ENCODE measurements around the gene IL1R1.

IL1R1 gene

GRCh38 chr2:102204638-102205037, 62.1 kb downstream of the IL1R1 start:
- no peak for DNase-seq (ENCODE audit: low spot score)

- no peak for DNase-seq (ENCODE audit: low spot score)
Observed at GRCh38 chr2:102206666-102207341, 64.3 kb downstream of the IL1R1 start.

- DNase-seq (ENCODE audit: low spot score), result no peak
Observed at GRCh38 chr2:102208774-102209173, 66.2 kb downstream of the IL1R1 start.

GRCh38 chr2:102209474-102209873, 66.9 kb downstream of the IL1R1 start:
- no peak for DNase-seq (ENCODE audit: low spot score)

- DNase-seq (ENCODE audit: low spot score), result no peak
Observed at GRCh38 chr2:102217032-102217431, 74.5 kb downstream of the IL1R1 start.

- no peak for DNase-seq (ENCODE audit: low spot score)
Observed at GRCh38 chr2:102224824-102225739, 82.5 kb downstream of the IL1R1 start.

GRCh38 chr2:102226171-102226570, 83.6 kb downstream of the IL1R1 start:
- no peak for DNase-seq (ENCODE audit: low spot score)

- DNase-seq (ENCODE audit: low spot score), result no peak
Observed at GRCh38 chr2:102226612-102227391, 84.3 kb downstream of the IL1R1 start.

GRCh38 chr2:102229141-102229769, 86.7 kb downstream of the IL1R1 start:
- DNase-seq (ENCODE audit: low spot score), result no peak

All from CD4-positive, alpha-beta T cell treated with Interleukin-2 at 100 ng/mL for 4 hours (primary cell).